WTC11 (cell line): ENCODE data around the gene BOLL. TPM values are rescaled to one million over a fixed set of nuclear protein-coding genes. Genes with fewer than 3 reads are reported as not detected.
"Not testable (repeated sequence)": the region's sequence is repeated elsewhere in the genome, so short reads cannot be mapped to it uniquely, and the experiment has no call there.

Experiments
- ATAC-seq: fragments of 200-7000 bp; cut with Tn5 transposase; 2 replicates; pipeline ENCODE4 v1.10.0; 2021; ENCODE audit warnings: mild to moderate bottlenecking, moderate library complexity
- CTCF ChIA-PET: fragments of 300-600 bp; sonication (Branson Sonifier 250); formaldehyde crosslinking; loops from one replicate; lab custom pipeline; 2021; ENCODE audit warnings: antibody characterized with exemption; lab: Charles Lee
- POLR2A ChIA-PET: fragments of 350-600 bp; sonication (Branson Sonifier 250); formaldehyde crosslinking; loops from one replicate; lab custom pipeline; 2021; ENCODE audit warnings: antibody characterized with exemption; lab: Charles Lee
- DNase-seq: peaks from one replicate; pipeline ENCODE4 v3.0.0; 2021; ENCODE audit warnings: low spot score
- H3K27ac Mint-ChIP-seq: 2 replicates; pipeline ENCODE4 v1.8.0; 2021; ENCODE audit warnings: mixed read lengths
- H3K27me3 Mint-ChIP-seq: 2 replicates; pipeline ENCODE4 v1.8.0; 2021; ENCODE audit warnings: low read depth, mild to moderate bottlenecking, moderate library complexity, mixed read lengths
- H3K36me3 Mint-ChIP-seq: 2 replicates; pipeline ENCODE4 v1.8.0; 2021; ENCODE audit warnings: mixed read lengths
- H3K4me1 Mint-ChIP-seq: 2 replicates; pipeline ENCODE4 v1.8.0; 2022; ENCODE audit warnings: mixed read lengths
- H3K4me3 Mint-ChIP-seq: 2 replicates; pipeline ENCODE4 v1.8.0; 2021; ENCODE audit warnings: mild to moderate bottlenecking, moderate library complexity, mixed read lengths
- H3K9me3 Mint-ChIP-seq: 2 replicates; pipeline ENCODE4 v1.8.0; 2021; ENCODE audit warnings: mixed read lengths
- KAT7 ChIP-seq: sonication (generic); formaldehyde crosslinking; IDR thresholded peaks from 2 replicates; pipeline ENCODE4 v1.8.1; 2023; ENCODE audit warnings: missing genetic modification reagents, mild to moderate bottlenecking, borderline replicate concordance
- NR1H2 ChIP-seq: sonication (generic); formaldehyde crosslinking; IDR thresholded peaks from 2 replicates; pipeline ENCODE4 v1.9.0; 2021; ENCODE audit warnings: mild to moderate bottlenecking, moderate library complexity, missing genetic modification reagents
- TCF7 ChIP-seq: sonication (generic); formaldehyde crosslinking; IDR thresholded peaks from 2 replicates; pipeline ENCODE4 v1.8.0; 2022; ENCODE audit warnings: mild to moderate bottlenecking, low read depth, missing genetic modification reagents, moderate library complexity
- total RNA-seq: library from RNA; stranded (reverse); gene quantifications from 3 replicates; pipeline ENCODE4 v1.2.3, GENCODE V29; 2021
- TF ChIP-seq, protein P1 (sequence below): sonication (generic); formaldehyde crosslinking; IDR thresholded peaks from 2 replicates; pipeline ENCODE4 v1.8.0; 2022; ENCODE audit warnings: mild to moderate bottlenecking, missing genetic modification reagents
- TF ChIP-seq, protein P2 (sequence below): fragments of 250-450 bp; sonication (Bioruptor Pico); IDR thresholded peaks from 2 replicates; pipeline ENCODE4 v1.9.0; 2021; ENCODE audit warnings: moderate library complexity, mild to moderate bottlenecking, inconsistent platforms, borderline replicate concordance
- TF ChIP-seq, protein P3 (sequence below): fragments of 250-450 bp; sonication (Bioruptor Pico); conservative IDR thresholded peaks from 2 replicates; pipeline ENCODE4 v1.9.0; 2021; ENCODE audit warnings: mild to moderate bottlenecking
- TF ChIP-seq, protein P4 (sequence below): sonication (generic); formaldehyde crosslinking; IDR thresholded peaks from 2 replicates; pipeline ENCODE4 v1.8.1; 2023; ENCODE audit warnings: mild to moderate bottlenecking, missing genetic modification reagents, borderline replicate concordance

BOLL gene
- total RNA-seq, 1 experiment from 2014 or later, result 0.13 TPM

DNA sequence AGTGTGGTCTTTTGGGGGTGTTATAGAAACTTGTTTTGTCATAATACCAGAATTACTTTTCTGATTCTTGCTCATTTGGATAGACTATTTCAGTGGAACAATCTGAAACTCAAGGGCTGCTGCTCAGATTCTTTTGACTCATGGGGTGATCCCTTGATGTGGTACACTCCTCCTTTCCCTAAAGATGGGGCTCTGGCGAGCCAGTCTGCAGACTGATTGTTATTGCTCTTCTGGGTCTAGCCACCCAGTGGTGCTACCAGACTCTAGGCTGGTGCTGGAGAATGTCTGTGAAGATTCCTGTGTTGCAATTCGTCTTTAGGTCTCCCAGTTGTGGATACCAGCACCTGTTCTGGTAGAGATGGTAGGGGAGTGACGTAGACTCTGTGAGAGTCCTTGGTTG is 84.2 kb downstream of the BOLL start (continued):
- TF ChIP-seq TCF7 (CRISPR knock-in tag), result no peak

DNA sequence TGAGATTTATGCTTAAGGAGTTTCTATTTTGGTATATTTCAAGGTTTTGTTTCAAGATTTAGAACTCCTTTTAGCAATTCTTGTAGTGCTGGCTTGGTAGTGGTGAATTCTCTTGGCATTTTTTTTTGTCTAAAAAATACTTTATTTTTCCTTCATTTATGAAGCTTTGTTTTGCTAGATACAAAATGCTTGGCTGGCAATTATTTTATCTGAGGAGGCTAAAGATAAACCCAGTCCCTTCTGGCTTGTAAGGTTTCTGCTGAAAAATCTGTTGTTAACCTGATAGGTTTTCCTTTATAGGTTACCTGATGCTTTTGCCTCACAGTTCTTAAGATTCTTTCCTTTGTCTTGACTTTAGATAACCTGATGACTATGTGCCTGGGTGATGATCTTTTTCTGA is 85.4 kb downstream of the BOLL start:
- CTCF ChIA-PET, POLR2A ChIA-PET, H3K4me3 Mint-ChIP-seq, H3K27me3 Mint-ChIP-seq, H3K27ac Mint-ChIP-seq, ATAC-seq, DNase-seq: not testable (repeated sequence)
- Mint-ChIP-seq H3K36me3 (peaks cover 17% of the 10 kb centered on the region), H3K9me3 (peaks cover 21% of the 10 kb centered on the region), H3K4me1 (peaks cover 12% of the 10 kb centered on the region)

DNA sequence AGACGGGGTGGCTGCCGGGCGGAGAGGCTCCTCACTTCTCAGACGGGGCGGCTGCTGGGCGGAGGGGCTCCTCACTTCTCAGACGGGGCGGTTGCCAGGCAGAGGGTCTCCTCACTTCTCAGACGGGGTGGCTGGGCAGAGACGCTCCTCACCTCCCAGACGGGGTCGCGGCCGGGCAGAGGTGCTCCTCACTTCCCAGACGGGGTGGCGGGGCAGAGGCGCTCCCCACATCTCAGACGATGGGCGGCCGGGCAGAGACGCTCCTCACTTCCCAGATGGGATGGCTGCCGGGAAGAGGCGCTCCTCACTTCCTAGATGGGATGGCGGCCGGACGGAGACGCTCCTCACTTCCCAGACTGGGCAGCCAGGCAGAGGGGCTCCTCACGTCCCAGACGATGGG is 88.5 kb downstream of the BOLL start:
- DNase-seq, POLR2A ChIA-PET, H3K27ac Mint-ChIP-seq, H3K4me3 Mint-ChIP-seq, CTCF ChIA-PET, ATAC-seq, H3K27me3 Mint-ChIP-seq: not testable (repeated sequence)
- Mint-ChIP-seq H3K36me3 (peaks cover 26% of the 10 kb centered on the region), H3K9me3 (peaks cover 28% of the 10 kb centered on the region), H3K4me1 (peaks cover 13% of the 10 kb centered on the region)

DNA sequence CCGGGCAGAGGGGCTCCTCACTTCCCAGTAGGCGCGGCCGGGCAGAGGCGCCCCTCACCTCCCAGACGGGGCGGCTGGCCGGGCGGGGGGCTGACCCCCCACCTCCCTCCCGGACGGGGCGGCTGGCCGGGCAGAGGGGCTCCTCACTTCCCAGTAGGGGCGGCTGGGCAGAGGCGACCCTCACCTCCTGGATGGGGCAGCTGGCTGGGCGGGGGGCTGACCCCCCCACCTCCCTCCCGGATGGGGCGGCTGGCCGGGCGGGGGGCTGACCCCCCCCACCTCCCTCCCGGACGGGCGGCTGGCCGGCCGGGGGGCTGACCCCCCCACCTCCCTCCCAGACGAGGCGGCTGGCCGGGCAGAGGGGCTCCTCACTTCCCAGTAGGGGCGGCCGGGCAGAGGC is 89.1 kb downstream of the BOLL start:
- Mint-ChIP-seq H3K9me3 (peaks cover 28% of the 10 kb centered on the region), H3K4me1 (peaks cover 11% of the 10 kb centered on the region), H3K36me3 (peaks cover 26% of the 10 kb centered on the region)
- H3K4me3 Mint-ChIP-seq, DNase-seq, H3K27me3 Mint-ChIP-seq, CTCF ChIA-PET, H3K27ac Mint-ChIP-seq, POLR2A ChIA-PET, ATAC-seq: not testable (repeated sequence)

DNA sequence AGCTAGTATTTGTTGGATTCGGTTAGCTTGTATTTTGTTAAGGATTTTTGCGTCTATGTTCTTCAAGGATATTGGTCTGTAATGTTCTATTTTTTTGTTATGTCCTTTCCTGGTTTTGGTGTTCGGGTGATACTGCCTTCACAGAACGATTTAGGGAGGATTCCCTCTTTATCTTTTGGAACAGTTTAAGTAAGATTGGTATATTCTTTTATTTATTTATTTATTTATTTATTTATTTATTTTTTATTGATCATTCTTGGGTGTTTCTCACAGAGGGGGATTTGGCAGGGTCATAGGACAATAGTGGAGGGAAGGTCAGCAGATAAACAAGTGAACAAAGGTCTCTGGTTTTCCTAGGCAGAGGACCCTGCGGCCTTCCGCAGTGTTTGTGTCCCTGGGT is 89.9 kb downstream of the BOLL start:
- DNase-seq, H3K27me3 Mint-ChIP-seq, H3K4me3 Mint-ChIP-seq, POLR2A ChIA-PET, H3K4me1 Mint-ChIP-seq, CTCF ChIA-PET, ATAC-seq, H3K27ac Mint-ChIP-seq: not testable (repeated sequence)
- Mint-ChIP-seq H3K9me3 (peaks cover 32% of the 10 kb centered on the region), H3K36me3 (peaks cover 30% of the 10 kb centered on the region)

DNA sequence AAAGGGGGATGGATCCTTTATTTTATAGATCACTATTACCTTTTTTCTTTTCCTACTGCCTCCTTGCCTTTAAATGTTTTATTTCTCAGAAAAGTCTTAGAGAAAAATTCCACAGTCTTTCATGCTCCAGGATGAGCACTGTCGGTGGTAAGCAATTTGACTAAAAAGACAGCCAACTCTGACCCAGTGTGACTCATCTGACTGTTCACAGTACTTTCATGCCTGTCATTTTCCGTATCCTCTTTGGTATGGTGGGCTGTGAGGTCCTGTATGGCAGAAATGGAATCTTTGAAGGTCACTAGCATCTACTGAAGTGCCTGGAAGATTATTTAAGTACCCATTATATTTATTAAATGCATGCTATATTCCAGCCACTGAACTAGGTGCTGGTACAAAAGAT is 107.6 kb downstream of the BOLL start:
- Mint-ChIP-seq H3K4me3 (no peak overlapping the region), H3K4me1 (peaks cover 36% of the 10 kb centered on the region), H3K36me3 (no peaks in the 10 kb centered on the region), H3K27ac (no peak overlapping the region), H3K9me3 (peaks cover 4% of the 10 kb centered on the region; the same call in 1 of the 2 replicates), H3K27me3 (no peaks in the 10 kb centered on the region)
- CTCF ChIA-PET, result no interaction called here
- POLR2A ChIA-PET, result no interaction called here
- TF ChIP-seq KAT7 (CRISPR knock-in tag) (no peak), NR1H2 (CRISPR knock-in tag) (no peak)
- TF ChIP-seq, protein P1, sequence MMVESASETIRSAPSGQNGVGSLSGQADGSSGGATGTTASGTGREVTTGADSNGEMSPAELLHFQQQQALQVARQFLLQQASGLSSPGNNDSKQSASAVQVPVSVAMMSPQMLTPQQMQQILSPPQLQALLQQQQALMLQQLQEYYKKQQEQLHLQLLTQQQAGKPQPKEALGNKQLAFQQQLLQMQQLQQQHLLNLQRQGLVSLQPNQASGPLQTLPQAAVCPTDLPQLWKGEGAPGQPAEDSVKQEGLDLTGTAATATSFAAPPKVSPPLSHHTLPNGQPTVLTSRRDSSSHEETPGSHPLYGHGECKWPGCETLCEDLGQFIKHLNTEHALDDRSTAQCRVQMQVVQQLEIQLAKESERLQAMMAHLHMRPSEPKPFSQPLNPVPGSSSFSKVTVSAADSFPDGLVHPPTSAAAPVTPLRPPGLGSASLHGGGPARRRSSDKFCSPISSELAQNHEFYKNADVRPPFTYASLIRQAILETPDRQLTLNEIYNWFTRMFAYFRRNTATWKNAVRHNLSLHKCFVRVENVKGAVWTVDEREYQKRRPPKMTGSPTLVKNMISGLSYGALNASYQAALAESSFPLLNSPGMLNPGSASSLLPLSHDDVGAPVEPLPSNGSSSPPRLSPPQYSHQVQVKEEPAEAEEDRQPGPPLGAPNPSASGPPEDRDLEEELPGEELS (CRISPR knock-in tag), result no peak
- TF ChIP-seq, protein P2, sequence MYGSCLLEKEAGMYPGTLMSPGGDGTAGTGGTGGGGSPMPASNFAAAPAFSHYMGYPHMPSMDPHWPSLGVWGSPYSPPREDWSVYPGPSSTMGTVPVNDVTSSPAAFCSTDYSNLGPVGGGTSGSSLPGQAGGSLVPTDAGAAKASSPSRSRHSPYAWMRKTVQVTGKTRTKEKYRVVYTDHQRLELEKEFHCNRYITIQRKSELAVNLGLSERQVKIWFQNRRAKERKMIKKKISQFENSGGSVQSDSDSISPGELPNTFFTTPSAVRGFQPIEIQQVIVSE (CRISPR knock-in tag), result no peak
- TF ChIP-seq, protein P3, sequence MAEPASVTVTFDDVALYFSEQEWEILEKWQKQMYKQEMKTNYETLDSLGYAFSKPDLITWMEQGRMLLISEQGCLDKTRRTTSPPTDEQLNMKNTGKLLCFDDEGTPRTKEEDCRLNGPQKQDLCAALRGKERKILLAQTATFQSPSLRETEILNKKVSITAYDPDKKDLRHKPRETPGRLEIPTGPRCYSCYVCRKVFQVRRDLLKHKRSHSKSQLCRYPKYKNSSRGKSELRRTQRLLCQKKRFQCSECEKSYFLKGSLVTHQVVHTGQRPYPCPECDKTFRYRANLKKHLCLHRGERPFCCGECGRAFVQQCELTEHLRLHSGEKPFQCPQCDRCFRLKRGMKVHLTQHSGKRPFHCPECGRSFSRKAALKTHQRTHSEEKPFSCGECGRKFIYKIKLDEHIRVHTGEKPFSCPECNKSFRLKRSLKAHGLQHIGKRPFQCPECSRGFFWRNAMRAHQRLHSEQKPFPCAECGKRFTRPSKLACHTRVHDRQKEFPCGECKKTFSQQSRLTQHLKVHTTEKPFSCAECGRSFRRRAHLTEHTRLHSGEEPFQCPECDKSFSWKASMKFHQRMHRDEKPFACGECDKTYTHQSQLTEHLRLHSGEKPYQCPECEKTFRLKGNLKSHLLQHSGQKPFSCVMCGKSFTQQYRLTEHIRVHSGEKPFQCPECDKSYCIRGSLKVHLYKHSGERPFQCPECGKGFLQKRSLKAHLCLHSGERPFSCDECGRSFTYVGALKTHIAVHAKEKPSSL (CRISPR knock-in tag), result no peak
- TF ChIP-seq, protein P4, sequence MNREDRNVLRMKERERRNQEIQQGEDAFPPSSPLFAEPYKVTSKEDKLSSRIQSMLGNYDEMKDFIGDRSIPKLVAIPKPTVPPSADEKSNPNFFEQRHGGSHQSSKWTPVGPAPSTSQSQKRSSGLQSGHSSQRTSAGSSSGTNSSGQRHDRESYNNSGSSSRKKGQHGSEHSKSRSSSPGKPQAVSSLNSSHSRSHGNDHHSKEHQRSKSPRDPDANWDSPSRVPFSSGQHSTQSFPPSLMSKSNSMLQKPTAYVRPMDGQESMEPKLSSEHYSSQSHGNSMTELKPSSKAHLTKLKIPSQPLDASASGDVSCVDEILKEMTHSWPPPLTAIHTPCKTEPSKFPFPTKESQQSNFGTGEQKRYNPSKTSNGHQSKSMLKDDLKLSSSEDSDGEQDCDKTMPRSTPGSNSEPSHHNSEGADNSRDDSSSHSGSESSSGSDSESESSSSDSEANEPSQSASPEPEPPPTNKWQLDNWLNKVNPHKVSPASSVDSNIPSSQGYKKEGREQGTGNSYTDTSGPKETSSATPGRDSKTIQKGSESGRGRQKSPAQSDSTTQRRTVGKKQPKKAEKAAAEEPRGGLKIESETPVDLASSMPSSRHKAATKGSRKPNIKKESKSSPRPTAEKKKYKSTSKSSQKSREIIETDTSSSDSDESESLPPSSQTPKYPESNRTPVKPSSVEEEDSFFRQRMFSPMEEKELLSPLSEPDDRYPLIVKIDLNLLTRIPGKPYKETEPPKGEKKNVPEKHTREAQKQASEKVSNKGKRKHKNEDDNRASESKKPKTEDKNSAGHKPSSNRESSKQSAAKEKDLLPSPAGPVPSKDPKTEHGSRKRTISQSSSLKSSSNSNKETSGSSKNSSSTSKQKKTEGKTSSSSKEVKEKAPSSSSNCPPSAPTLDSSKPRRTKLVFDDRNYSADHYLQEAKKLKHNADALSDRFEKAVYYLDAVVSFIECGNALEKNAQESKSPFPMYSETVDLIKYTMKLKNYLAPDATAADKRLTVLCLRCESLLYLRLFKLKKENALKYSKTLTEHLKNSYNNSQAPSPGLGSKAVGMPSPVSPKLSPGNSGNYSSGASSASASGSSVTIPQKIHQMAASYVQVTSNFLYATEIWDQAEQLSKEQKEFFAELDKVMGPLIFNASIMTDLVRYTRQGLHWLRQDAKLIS (CRISPR knock-in tag), result no peak
- no peak for DNase-seq
- ATAC-seq, result no peak
